Panc1 (cell line): Measurements from ENCODE around the gene CAMKK2.

Source experiments
- POLR2AphosphoS5 ChIP-seq: IDR thresholded peaks from 2 replicates; pipeline ENCODE4 v1.6.1; 2012; ENCODE audit warnings: mild to moderate bottlenecking, low read depth, low read length, moderate library complexity
- REST ChIP-seq, 2 experiments: IDR thresholded peaks; 2 replicates each; pipeline ENCODE4 v1.6.1; 2011 to 2012; ENCODE audit warnings: low read depth in 2 of 2, control low read depth in 1 of 2, low read length in 1 of 2, mild to moderate bottlenecking in 1 of 2, moderate library complexity in 1 of 2; ENCODE audit not compliant: insufficient read depth in 1 of 2
- SIN3A ChIP-seq: IDR thresholded peaks from 2 replicates; pipeline ENCODE4 v1.6.1; 2012; ENCODE audit warnings: low read depth, mild to moderate bottlenecking, low read length, moderate library complexity, borderline replicate concordance; ENCODE audit not compliant: insufficient read depth
- TCF7L2 ChIP-seq: IDR thresholded peaks from 2 replicates; pipeline ENCODE4 v1.6.1; 2011; ENCODE audit warnings: mild to moderate bottlenecking, low read depth, low read length, inconsistent platforms
- TF ChIP-seq, protein P1 (sequence below): fragments of 450-650 bp; IDR thresholded peaks from 2 replicates; pipeline ENCODE4 v1.5.1; 2017; ENCODE audit warnings: mild to moderate bottlenecking

DNA sequence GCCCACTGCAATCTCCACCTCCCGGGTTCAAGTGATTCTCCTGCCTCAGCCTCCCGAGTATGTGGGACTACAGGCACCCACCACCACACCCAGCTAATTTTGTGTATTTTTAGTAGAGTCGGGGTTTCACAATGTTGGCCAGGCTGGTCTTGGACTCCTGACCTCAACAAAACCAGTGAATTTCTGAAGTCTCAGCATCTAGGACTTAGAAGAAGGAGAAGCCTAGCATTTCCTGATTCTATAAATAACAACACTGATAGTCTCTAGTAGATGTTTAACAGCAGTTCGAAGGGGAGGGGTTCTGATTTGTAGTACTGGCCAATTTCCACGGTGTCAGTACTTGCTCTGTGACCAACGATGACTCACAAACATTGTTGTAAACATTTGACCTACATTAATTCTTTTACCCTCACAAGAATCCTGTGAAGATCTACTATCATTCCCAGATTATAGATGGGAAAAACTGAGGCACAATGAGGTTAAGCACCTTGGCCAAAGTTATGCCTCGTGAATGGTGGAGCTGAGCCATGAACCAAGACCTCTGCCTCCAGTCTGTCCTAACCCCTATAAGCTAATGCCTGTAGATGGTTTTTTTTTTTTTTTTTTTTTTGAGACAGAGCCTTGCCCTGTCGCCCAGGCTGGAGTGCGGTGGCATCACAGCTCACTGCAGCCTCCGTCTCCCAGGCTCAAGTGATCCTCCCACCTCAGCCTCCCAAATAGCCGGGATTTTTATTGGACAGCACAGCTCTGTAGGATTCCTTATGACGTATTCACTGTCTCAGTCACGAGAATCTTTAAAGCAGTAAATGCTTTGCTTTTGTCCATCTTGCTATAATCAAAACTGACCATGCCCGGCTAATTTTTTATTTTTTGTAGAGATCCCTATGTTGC lies 81.4 kb downstream of the CAMKK2 start:
- TF ChIP-seq, protein P1, sequence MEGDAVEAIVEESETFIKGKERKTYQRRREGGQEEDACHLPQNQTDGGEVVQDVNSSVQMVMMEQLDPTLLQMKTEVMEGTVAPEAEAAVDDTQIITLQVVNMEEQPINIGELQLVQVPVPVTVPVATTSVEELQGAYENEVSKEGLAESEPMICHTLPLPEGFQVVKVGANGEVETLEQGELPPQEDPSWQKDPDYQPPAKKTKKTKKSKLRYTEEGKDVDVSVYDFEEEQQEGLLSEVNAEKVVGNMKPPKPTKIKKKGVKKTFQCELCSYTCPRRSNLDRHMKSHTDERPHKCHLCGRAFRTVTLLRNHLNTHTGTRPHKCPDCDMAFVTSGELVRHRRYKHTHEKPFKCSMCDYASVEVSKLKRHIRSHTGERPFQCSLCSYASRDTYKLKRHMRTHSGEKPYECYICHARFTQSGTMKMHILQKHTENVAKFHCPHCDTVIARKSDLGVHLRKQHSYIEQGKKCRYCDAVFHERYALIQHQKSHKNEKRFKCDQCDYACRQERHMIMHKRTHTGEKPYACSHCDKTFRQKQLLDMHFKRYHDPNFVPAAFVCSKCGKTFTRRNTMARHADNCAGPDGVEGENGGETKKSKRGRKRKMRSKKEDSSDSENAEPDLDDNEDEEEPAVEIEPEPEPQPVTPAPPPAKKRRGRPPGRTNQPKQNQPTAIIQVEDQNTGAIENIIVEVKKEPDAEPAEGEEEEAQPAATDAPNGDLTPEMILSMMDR, result no peak
- TF ChIP-seq SIN3A (no peak), POLR2AphosphoS5 (no peak), REST (IDR thresholded peaks at IDR 0.05; ENCODE audit: insufficient read depth in 1 of 2, low read depth in 2 of 2, low read length in 1 of 2) (no peak), TCF7L2 (no peak)
